Measurements from ENCODE around the gene TMCO4.

The TMCO4 gene

GRCh38 chr1:19698181-19698580 lies 101.5 kb downstream of the TMCO4 start:
- Histone ChIP-seq H4K20me1 (ENCODE audit: insufficient read depth, low read length, poor library complexity, severe bottlenecking) (no peaks in the 10 kb centered on the region), H3K4me1 (ENCODE audit: insufficient read depth, low read length, poor library complexity, severe bottlenecking) (no peaks in the 10 kb centered on the region), H2AFZ (ENCODE audit: low read length) (no peak overlapping the region), H3F3A (ENCODE audit: low read depth) (no peaks in the 10 kb centered on the region), H3K4me2 (ENCODE audit: low read depth, low read length, poor library complexity, severe bottlenecking) (no peak overlapping the region), H3K36me3 (ENCODE audit: insufficient read depth, low read length) (no peaks in the 10 kb centered on the region), H3K79me2 (ENCODE audit: insufficient read depth, low read length) (no peaks in the 10 kb centered on the region), H3K27me3 (ENCODE audit: insufficient read depth, low read length, poor library complexity, severe bottlenecking) (no peaks in the 10 kb centered on the region), H3K4me3 (ENCODE audit: low read length, poor library complexity, severe bottlenecking) (no peak overlapping the region), H3K9ac (ENCODE audit: low read depth, low read length, poor library complexity, severe bottlenecking) (no peak overlapping the region), H3K9me2 (replicated peaks; ENCODE audit: low read depth, low read length) (no peaks in the 10 kb centered on the region), H3K9me3 (ENCODE audit: insufficient read depth, low read depth, low read length) (no peaks in the 10 kb centered on the region)
- no peak for TF ChIP-seq EZH2phosphoT487 (IDR thresholded peaks at IDR 0.05; ENCODE audit: borderline replicate concordance)
- TF ChIP-seq CTCF (conservative IDR thresholded peaks at IDR 0.05; ENCODE audit: low read length) = no peak

- no peaks in the 10 kb centered on the region for H3K9me3 ChIP-seq (ENCODE audit: insufficient read depth, low read depth, low read length)
- no peaks in the 10 kb centered on the region for H3K4me1 ChIP-seq (ENCODE audit: insufficient read depth, low read length, poor library complexity, severe bottlenecking)
- H3K36me3 ChIP-seq (ENCODE audit: insufficient read depth, low read length) = no peaks in the 10 kb centered on the region
- no peaks in the 10 kb centered on the region for H3F3A ChIP-seq (ENCODE audit: low read depth)
- no peaks in the 10 kb centered on the region for H3K27me3 ChIP-seq (ENCODE audit: insufficient read depth, low read length, poor library complexity, severe bottlenecking)
- no peaks in the 10 kb centered on the region for H3K9me2 ChIP-seq (replicated peaks; ENCODE audit: low read depth, low read length)
- H4K20me1 ChIP-seq (ENCODE audit: insufficient read depth, low read length, poor library complexity, severe bottlenecking) = no peaks in the 10 kb centered on the region
- H2AFZ ChIP-seq (ENCODE audit: low read length) = no peak overlapping the region
- H3K4me3 ChIP-seq (ENCODE audit: low read length, poor library complexity, severe bottlenecking) = no peak overlapping the region
- no peak overlapping the region for H3K4me2 ChIP-seq (ENCODE audit: low read depth, low read length, poor library complexity, severe bottlenecking)
- TF ChIP-seq EZH2phosphoT487 (IDR thresholded peaks at IDR 0.05; ENCODE audit: borderline replicate concordance) (no peak), CTCF (conservative IDR thresholded peaks at IDR 0.05; ENCODE audit: low read length) (no peak)
- no peaks in the 10 kb centered on the region for H3K79me2 ChIP-seq (ENCODE audit: insufficient read depth, low read length)
- H3K9ac ChIP-seq (ENCODE audit: low read depth, low read length, poor library complexity, severe bottlenecking) = no peak overlapping the region
Measured at GRCh38 chr1:19696820-19697219, 102.9 kb downstream of the TMCO4 start.

- no peak overlapping the region for H3K4me3 ChIP-seq (ENCODE audit: low read length, poor library complexity, severe bottlenecking)
- no peaks in the 10 kb centered on the region for H3K27me3 ChIP-seq (ENCODE audit: insufficient read depth, low read length, poor library complexity, severe bottlenecking)
- TF ChIP-seq EZH2phosphoT487 (IDR thresholded peaks at IDR 0.05; ENCODE audit: borderline replicate concordance) (no peak), CTCF (conservative IDR thresholded peaks at IDR 0.05; ENCODE audit: low read length) (no peak)
- no peaks in the 10 kb centered on the region for H3K9me3 ChIP-seq (ENCODE audit: insufficient read depth, low read depth, low read length)
- H2AFZ ChIP-seq (ENCODE audit: low read length) = no peak overlapping the region
- no peak overlapping the region for H3K4me2 ChIP-seq (ENCODE audit: low read depth, low read length, poor library complexity, severe bottlenecking)
- H3F3A ChIP-seq (ENCODE audit: low read depth) = no peaks in the 10 kb centered on the region
- no peak overlapping the region for H3K9ac ChIP-seq (ENCODE audit: low read depth, low read length, poor library complexity, severe bottlenecking)
- H3K36me3 ChIP-seq (ENCODE audit: insufficient read depth, low read length) = no peaks in the 10 kb centered on the region
- H4K20me1 ChIP-seq (ENCODE audit: insufficient read depth, low read length, poor library complexity, severe bottlenecking) = no peaks in the 10 kb centered on the region
- H3K79me2 ChIP-seq (ENCODE audit: insufficient read depth, low read length) = no peaks in the 10 kb centered on the region
- H3K9me2 ChIP-seq (replicated peaks; ENCODE audit: low read depth, low read length) = no peaks in the 10 kb centered on the region
- no peaks in the 10 kb centered on the region for H3K4me1 ChIP-seq (ENCODE audit: insufficient read depth, low read length, poor library complexity, severe bottlenecking)
Measured at GRCh38 chr1:19695772-19696171, 103.9 kb downstream of the TMCO4 start.
